22Rv1 (cell line): ENCODE measurements around the gene ZFYVE26.

Experiments
- CTCF ChIP-seq: fragments of 450-650 bp; IDR thresholded peaks from 2 replicates; pipeline ENCODE4 v1.5.1; 2017; ENCODE audit warnings: mild to moderate bottlenecking
- ZFX ChIP-seq: fragments of 450-650 bp; IDR thresholded peaks from 2 replicates; pipeline ENCODE4 v1.6.1; 2017; ENCODE audit warnings: antibody characterized with exemption, borderline replicate concordance

- TF ChIP-seq CTCF (no peak), ZFX (no peak)
These were observed 37.3 kb upstream of the ZFYVE26 start for GRCh38 chr14:67853715-67854114.
